IPS-NIHi7 (cell line): ENCODE results near the gene BEST3.
"Not testable (repeated sequence)": the region's sequence is repeated elsewhere in the genome, so short reads cannot be mapped to it uniquely, and the experiment has no call there.

Experiments
- DNase-seq: peaks from one replicate; pipeline ENCODE4 v3.0.0; 2012; ENCODE audit warnings: mixed read lengths; ENCODE audit errors: extremely low spot score

Gene BEST3

GRCh38 chr12:69648476-69648875 lies 50.6 kb downstream of the BEST3 start:
- DNase-seq = no peak

- no peak for DNase-seq
Observed at GRCh38 chr12:69647178-69647577, 51.9 kb downstream of the BEST3 start.

GRCh38 chr12:69645031-69645430 lies 54.1 kb downstream of the BEST3 start:
- no peak for DNase-seq

- DNase-seq = no peak
Observed at GRCh38 chr12:69644511-69644910, 54.6 kb downstream of the BEST3 start.

- DNase-seq = no peak
Observed at GRCh38 chr12:69642531-69642930, 56.6 kb downstream of the BEST3 start.

- no peak for DNase-seq
Observed at GRCh38 chr12:69641546-69641945, 57.6 kb downstream of the BEST3 start.

- DNase-seq = peak; percentile 91
Observed at GRCh38 chr12:69639400-69640016, 59.6 kb downstream of the BEST3 start.

- DNase-seq = no peak
Observed at GRCh38 chr12:69633061-69633460, 66.0 kb downstream of the BEST3 start.

- DNase-seq = peak; percentile 58
Observed at GRCh38 chr12:69630191-69630590, 68.9 kb downstream of the BEST3 start.

- DNase-seq = no peak
Observed at GRCh38 chr12:69627501-69627900, 71.6 kb downstream of the BEST3 start.

GRCh38 chr12:69623970-69624369 lies 75.1 kb downstream of the BEST3 start:
- DNase-seq = no peak

GRCh38 chr12:69621551-69621950 lies 77.6 kb downstream of the BEST3 start:
- DNase-seq = no peak

- no peak for DNase-seq
Observed at GRCh38 chr12:69620921-69621320, 78.2 kb downstream of the BEST3 start.

- DNase-seq = no peak
Observed at GRCh38 chr12:69620077-69620476, 79.0 kb downstream of the BEST3 start.

- DNase-seq = no peak
Observed at GRCh38 chr12:69619050-69619449, 80.1 kb downstream of the BEST3 start.

- no peak for DNase-seq
Observed at GRCh38 chr12:69616025-69616424, 83.1 kb downstream of the BEST3 start.

GRCh38 chr12:69613351-69613750 lies 85.8 kb downstream of the BEST3 start:
- no peak for DNase-seq

GRCh38 chr12:69610729-69611128 lies 88.4 kb downstream of the BEST3 start, which contains the start of gene LRRC10:
TSS of gene LRRC10 (minus strand) at chr12:69610907. CDS start at chr12:69610838, 69 bp downstream.
- DNase-seq = no peak

GRCh38 chr12:69610126-69610525 lies 89.0 kb downstream of the BEST3 start:
- DNase-seq = no peak

- no peak for DNase-seq
Observed at GRCh38 chr12:69608114-69608513, 91.0 kb downstream of the BEST3 start.

- DNase-seq = not testable (repeated sequence)
Observed at GRCh38 chr12:69604275-69604674, 94.8 kb downstream of the BEST3 start.
